GF-D8 (cell line): ENCODE data around the gene TNFAIP8L1.

Source experiments
- DNase-seq: peaks from one replicate; lab custom pipeline; 2025; lab: John Stamatoyannopoulos, UW

The TNFAIP8L1 gene

GRCh38 chr19:4649392-4650047 is 10.2 kb downstream of the TNFAIP8L1 start:
- DNase-seq, result no peak

- no peak for DNase-seq
Measured at GRCh38 chr19:4650159-4650558, 10.8 kb downstream of the TNFAIP8L1 start.

GRCh38 chr19:4652075-4652474 is 12.8 kb downstream of the TNFAIP8L1 start:
- DNase-seq, result no peak

GRCh38 chr19:4653793-4654436 is 14.6 kb downstream of the TNFAIP8L1 start:
- DNase-seq, result no peak

- DNase-seq, result no peak
Measured at GRCh38 chr19:4654437-4655361, 15.4 kb downstream of the TNFAIP8L1 start.

GRCh38 chr19:4656102-4656501 is 16.8 kb downstream of the TNFAIP8L1 start:
- no peak for DNase-seq

GRCh38 chr19:4657262-4657661 is 17.9 kb downstream of the TNFAIP8L1 start:
- no peak for DNase-seq

- DNase-seq, result no peak
Measured at GRCh38 chr19:4657835-4658234, 18.5 kb downstream of the TNFAIP8L1 start.

- no peak for DNase-seq
Measured at GRCh38 chr19:4660181-4660791, 21.0 kb downstream of the TNFAIP8L1 start.

- no peak for DNase-seq
Measured at GRCh38 chr19:4660993-4661392, 21.7 kb downstream of the TNFAIP8L1 start.

- no peak for DNase-seq
Measured at GRCh38 chr19:4662020-4662695, 22.8 kb downstream of the TNFAIP8L1 start.

GRCh38 chr19:4662812-4663211 is 23.5 kb downstream of the TNFAIP8L1 start:
- DNase-seq, result no peak

- DNase-seq, result no peak
Measured at GRCh38 chr19:4664642-4665041, 25.3 kb downstream of the TNFAIP8L1 start.

- DNase-seq, result peak; percentile 64
Measured at GRCh38 chr19:4669723-4670480, 30.6 kb downstream of the TNFAIP8L1 start, which contains the start of gene MYDGF. Gene MYDGF (minus strand): TSS chr19:4670342. CDS start chr19:4670334, 8 bp downstream.

GRCh38 chr19:4671185-4671851 is 32.0 kb downstream of the TNFAIP8L1 start:
- no peak for DNase-seq

- DNase-seq, result no peak
Measured at GRCh38 chr19:4673216-4673615, 33.9 kb downstream of the TNFAIP8L1 start.

- DNase-seq, result no peak
Measured at GRCh38 chr19:4673726-4674125, 34.4 kb downstream of the TNFAIP8L1 start.

- no peak for DNase-seq
Measured at GRCh38 chr19:4675346-4675745, 36.0 kb downstream of the TNFAIP8L1 start.

- DNase-seq, result no peak
Measured at GRCh38 chr19:4676955-4677731, 37.8 kb downstream of the TNFAIP8L1 start.
